Stimulated activated CD8-positive, alpha-beta memory T cell treated with anti-CD3 and anti-CD28 coated beads, Interleukin-7, amount 100 ng/mL, for 4 hours (primary cell): ENCODE data around the gene PRKG2.

Source experiments
- DNase-seq, 2 donors: peaks; one replicate each; pipeline ENCODE4 v3.0.0-alpha.2; 2020; ENCODE audit warnings: low read depth in 2 of 2

PRKG2 gene

DNA sequence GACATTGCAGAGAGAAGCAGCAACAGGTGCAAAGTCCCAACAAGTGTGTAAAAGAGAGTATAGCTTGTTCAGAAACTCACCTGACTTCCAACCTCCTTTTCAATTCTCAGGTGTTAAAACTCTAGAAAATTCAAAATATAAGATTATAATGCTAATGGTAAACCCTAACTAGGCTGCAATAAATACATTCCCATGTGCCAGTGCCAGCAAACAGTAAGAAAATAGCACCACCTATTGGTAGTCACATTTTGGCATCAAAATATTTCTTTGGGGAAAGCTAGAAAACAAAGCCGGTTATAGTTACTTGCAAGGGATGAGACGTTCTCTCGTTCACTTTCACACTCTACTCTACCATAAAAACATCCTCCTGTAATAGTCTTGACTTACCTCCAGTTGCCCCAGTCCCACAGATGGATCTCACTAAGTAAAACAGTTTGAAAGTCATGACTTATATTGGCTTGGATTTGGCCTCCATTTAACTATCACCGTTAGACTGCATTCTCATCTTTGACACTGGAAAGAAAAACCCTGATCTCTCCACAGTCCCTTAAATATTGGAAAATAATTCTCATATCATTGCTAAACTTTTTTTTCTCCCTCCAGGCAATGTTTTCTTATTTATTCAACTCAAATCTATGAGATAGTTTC is 174.9 kb downstream of the PRKG2 start:
- DNase-seq = no peak

DNA sequence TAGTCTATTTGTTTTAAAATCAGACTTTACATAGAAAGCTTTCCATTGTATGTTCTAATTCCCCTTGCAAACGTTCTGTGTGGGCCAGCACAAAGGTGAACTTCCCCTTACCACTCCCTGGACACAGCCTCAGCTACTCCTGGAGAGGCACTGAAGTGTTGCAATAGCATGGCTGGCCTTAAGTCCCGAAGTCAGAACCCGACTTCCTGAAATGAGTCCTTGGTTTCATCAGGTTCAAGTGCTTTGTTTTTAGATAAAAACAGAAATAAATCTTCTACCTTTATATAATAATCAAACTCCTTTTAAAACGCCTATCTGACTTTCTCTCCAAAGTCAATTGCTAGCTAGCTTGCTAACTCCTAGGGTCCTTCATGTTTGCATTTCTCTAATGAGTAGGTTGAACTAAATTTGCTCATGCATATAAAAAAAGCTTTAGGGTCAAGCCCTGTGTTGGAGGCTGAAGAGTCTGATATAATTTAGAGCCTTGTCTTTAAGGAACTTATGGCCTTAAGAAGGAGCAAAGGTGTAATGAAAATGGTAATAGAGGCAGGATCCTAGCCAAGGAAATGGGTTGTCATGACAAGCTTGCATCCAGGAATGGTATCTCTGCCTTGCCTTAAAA is 175.6 kb downstream of the PRKG2 start:
- DNase-seq = no peak

- DNase-seq = no peak
Observed at GRCh38 chr4:81038636-81039350, 176.2 kb downstream of the PRKG2 start.
